WERI-Rb-1 (cell line): ENCODE data around the gene ADAMTS2.

ENCODE experiments used
- DNase-seq: peaks from one replicate; pipeline ENCODE4 v3.0.0-alpha.2; 2020
- H3K27ac ChIP-seq: fragments of 250-450 bp; sonication (Bioruptor Pico); 2 replicates; pipeline ENCODE4 v1.5.1; 2020; ENCODE audit warnings: mild to moderate bottlenecking, moderate library complexity
- H3K27me3 ChIP-seq: fragments of 250-450 bp; sonication (Bioruptor Pico); 2 replicates; pipeline ENCODE4 v1.5.1; 2021; ENCODE audit warnings: mild to moderate bottlenecking, low read depth, moderate library complexity; ENCODE audit not compliant: insufficient read depth, severe bottlenecking
- H3K36me3 ChIP-seq: fragments of 250-450 bp; sonication (Bioruptor Pico); 2 replicates; pipeline ENCODE4 v1.5.1; 2020; ENCODE audit warnings: mild to moderate bottlenecking, moderate library complexity
- H3K4me3 ChIP-seq: 2 replicates; pipeline ENCODE4 v1.5.1; 2011; ENCODE audit warnings: low read depth, mild to moderate bottlenecking, control low read depth, low read length
- H3K9me3 ChIP-seq: fragments of 250-450 bp; sonication (Bioruptor Pico); 2 replicates; pipeline ENCODE4 v1.5.1; 2021; ENCODE audit warnings: mild to moderate bottlenecking, moderate library complexity; ENCODE audit not compliant: severe bottlenecking
- CTCF ChIP-seq: IDR thresholded peaks from 2 replicates; pipeline ENCODE4 v1.5.1; 2011; ENCODE audit warnings: low read depth, mild to moderate bottlenecking, control low read depth, inconsistent platforms, low read length

The ADAMTS2 gene

GRCh38 chr5:179080724-179081123 lies 264.5 kb downstream of the ADAMTS2 start:
- TF ChIP-seq CTCF: no peak
- peaks cover 11% of the 10 kb centered on the region for H3K9me3 ChIP-seq

GRCh38 chr5:179079165-179079987 lies 265.9 kb downstream of the ADAMTS2 start:
- H3K9me3 ChIP-seq: peaks cover 11% of the 10 kb centered on the region
- H3K27ac ChIP-seq: no peak overlapping the region
- H3K4me3 ChIP-seq: no peak overlapping the region
- no peaks in the 10 kb centered on the region for H3K27me3 ChIP-seq
- DNase-seq: no peak
- peaks cover 45% of the 10 kb centered on the region for H3K36me3 ChIP-seq
- TF ChIP-seq CTCF: no peak

More at GRCh38 chr5:179080724-179081123, 264.5 kb downstream of the ADAMTS2 start:
- peaks cover 44% of the 10 kb centered on the region for H3K36me3 ChIP-seq
- no peak overlapping the region for H3K27ac ChIP-seq
- no peak overlapping the region for H3K4me3 ChIP-seq
- DNase-seq: no peak
- no peaks in the 10 kb centered on the region for H3K27me3 ChIP-seq

GRCh38 chr5:179065703-179066102 lies 279.6 kb downstream of the ADAMTS2 start:
- Histone ChIP-seq H3K27ac (no peak overlapping the region), H3K4me3 (no peak overlapping the region), H3K36me3 (peaks cover 35% of the 10 kb centered on the region), H3K9me3 (no peaks in the 10 kb centered on the region), H3K27me3 (no peaks in the 10 kb centered on the region)
- TF ChIP-seq CTCF: peak; percentile 11; the same call in 1 of the 2 replicates
- no peak for DNase-seq

GRCh38 chr5:179061025-179061424 lies 284.2 kb downstream of the ADAMTS2 start:
- Histone ChIP-seq H3K36me3 (peaks cover 21% of the 10 kb centered on the region), H3K27ac (no peak overlapping the region), H3K9me3 (no peaks in the 10 kb centered on the region), H3K4me3 (peak overlapping the region; percentile 64), H3K27me3 (no peaks in the 10 kb centered on the region)
- no peak for TF ChIP-seq CTCF
- no peak for DNase-seq
